K562 (cell line): ENCODE results near the gene FAM124A.

Experiments used
- ASH1L ChIP-seq: fragments of 450-650 bp; IDR thresholded peaks from 2 replicates; pipeline ENCODE4 v1.6.1; 2018; ENCODE audit warnings: borderline replicate concordance, mild to moderate bottlenecking, low read depth; ENCODE audit not compliant: partially characterized antibody
- CBX5 ChIP-seq: IDR thresholded peaks from 2 replicates; pipeline ENCODE4 v1.6.1; 2014; ENCODE audit warnings: low read depth, borderline replicate concordance
- CHD2 ChIP-seq: IDR thresholded peaks from 2 replicates; pipeline ENCODE4 v1.6.1; 2011; ENCODE audit warnings: low read depth, low read length
- COPS2 ChIP-seq: fragments of 450-650 bp; conservative IDR thresholded peaks from 2 replicates; pipeline ENCODE4 v1.6.1; 2016; ENCODE audit warnings: mild to moderate bottlenecking, moderate library complexity
- FUS ChIP-seq: fragments of 200-400 bp; formaldehyde crosslinking; optimal IDR thresholded peaks from 2 replicates; pipeline ENCODE3; 2017; ENCODE audit warnings: low read depth, low read length
- MAFK ChIP-seq: IDR thresholded peaks from 2 replicates; pipeline ENCODE4 v1.6.1; 2011; ENCODE audit warnings: low read length, improper control_type of control experiment
- MBD2 ChIP-seq: sonication (generic); IDR thresholded peaks from 2 replicates; pipeline ENCODE4 v1.6.1; 2016; ENCODE audit warnings: low read depth, borderline replicate concordance
- POLR2A ChIP-seq: fragments of 450-650 bp; conservative IDR thresholded peaks from 2 replicates; pipeline ENCODE4 v1.6.1; 2016
- RBM15 ChIP-seq: fragments of 200-400 bp; formaldehyde crosslinking; IDR thresholded peaks from 2 replicates; pipeline ENCODE4 v1.6.1; 2018; ENCODE audit warnings: mild to moderate bottlenecking, low read length, moderate library complexity; ENCODE audit not compliant: insufficient read depth
- TAF7 ChIP-seq: fragments of 450-650 bp; IDR thresholded peaks from 2 replicates; pipeline ENCODE4 v1.6.1; 2016; ENCODE audit warnings: missing genetic modification characterization, missing compliant biosample characterization
- TFAM ChIP-seq: fragments of 250-450 bp; sonication (Bioruptor Pico); conservative IDR thresholded peaks from 2 replicates; pipeline ENCODE4 v1.5.0; 2021; ENCODE audit warnings: mild to moderate bottlenecking, moderate library complexity
- TF ChIP-seq, protein P1 (sequence below): sonication (generic); formaldehyde crosslinking; IDR thresholded peaks from 2 replicates; pipeline ENCODE4 v1.5.0; 2020; ENCODE audit warnings: missing genetic modification reagents
- TF ChIP-seq, protein P2 (sequence below), 3 experiments: IDR thresholded peaks in 2 of 3; conservative IDR thresholded peaks in 1 of 3; 2 replicates each; pipeline ENCODE4 v1.5.1; 2011 to 2012; ENCODE audit warnings: low read length in 3 of 3, mild to moderate bottlenecking in 3 of 3, control low read depth in 2 of 3, improper control_type of control experiment in 1 of 3, inconsistent platforms in 1 of 3, low read depth in 1 of 3, mixed read lengths in 1 of 3, moderate library complexity in 1 of 3; ENCODE audit not compliant: insufficient read depth in 2 of 3

DNA sequence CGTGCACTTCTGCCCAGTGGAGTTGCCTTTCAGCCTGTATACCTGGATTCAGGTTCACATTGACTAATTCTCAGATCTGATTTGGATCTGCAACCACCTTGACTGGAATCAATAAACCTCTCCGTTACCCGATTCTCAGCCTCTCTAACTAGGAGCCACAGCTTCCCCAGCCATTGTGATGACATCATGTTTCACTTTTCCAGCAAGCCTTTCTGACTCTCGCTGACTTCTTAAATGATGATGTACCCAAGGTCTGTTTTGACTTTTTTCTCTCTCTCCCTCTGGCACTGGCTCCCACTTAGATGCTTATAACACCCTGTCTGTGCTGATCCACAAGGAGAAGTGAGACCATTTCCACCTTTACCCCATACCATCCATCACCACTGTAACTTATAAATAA lies 13.5 kb upstream of the FAM124A start:
- no peak for TF ChIP-seq MAFK
- no peak for TF ChIP-seq CBX5
- TF ChIP-seq POLR2A, result no peak
- TF ChIP-seq, protein P1, sequence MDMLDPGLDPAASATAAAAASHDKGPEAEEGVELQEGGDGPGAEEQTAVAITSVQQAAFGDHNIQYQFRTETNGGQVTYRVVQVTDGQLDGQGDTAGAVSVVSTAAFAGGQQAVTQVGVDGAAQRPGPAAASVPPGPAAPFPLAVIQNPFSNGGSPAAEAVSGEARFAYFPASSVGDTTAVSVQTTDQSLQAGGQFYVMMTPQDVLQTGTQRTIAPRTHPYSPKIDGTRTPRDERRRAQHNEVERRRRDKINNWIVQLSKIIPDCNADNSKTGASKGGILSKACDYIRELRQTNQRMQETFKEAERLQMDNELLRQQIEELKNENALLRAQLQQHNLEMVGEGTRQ (CRISPR knock-in tag), result no peak
- no peak for TF ChIP-seq TFAM (CRISPR knock-in tag)
- TF ChIP-seq COPS2, result no peak
- TF ChIP-seq ASH1L, result no peak
- TF ChIP-seq RBM15, result no peak
- no peak for TF ChIP-seq MBD2
- no peak for TF ChIP-seq FUS
- TF ChIP-seq TAF7, result no peak
- no peak for TF ChIP-seq CHD2
- TF ChIP-seq, protein P2, sequence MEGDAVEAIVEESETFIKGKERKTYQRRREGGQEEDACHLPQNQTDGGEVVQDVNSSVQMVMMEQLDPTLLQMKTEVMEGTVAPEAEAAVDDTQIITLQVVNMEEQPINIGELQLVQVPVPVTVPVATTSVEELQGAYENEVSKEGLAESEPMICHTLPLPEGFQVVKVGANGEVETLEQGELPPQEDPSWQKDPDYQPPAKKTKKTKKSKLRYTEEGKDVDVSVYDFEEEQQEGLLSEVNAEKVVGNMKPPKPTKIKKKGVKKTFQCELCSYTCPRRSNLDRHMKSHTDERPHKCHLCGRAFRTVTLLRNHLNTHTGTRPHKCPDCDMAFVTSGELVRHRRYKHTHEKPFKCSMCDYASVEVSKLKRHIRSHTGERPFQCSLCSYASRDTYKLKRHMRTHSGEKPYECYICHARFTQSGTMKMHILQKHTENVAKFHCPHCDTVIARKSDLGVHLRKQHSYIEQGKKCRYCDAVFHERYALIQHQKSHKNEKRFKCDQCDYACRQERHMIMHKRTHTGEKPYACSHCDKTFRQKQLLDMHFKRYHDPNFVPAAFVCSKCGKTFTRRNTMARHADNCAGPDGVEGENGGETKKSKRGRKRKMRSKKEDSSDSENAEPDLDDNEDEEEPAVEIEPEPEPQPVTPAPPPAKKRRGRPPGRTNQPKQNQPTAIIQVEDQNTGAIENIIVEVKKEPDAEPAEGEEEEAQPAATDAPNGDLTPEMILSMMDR (IDR thresholded peaks at IDR 0.05 in 2 of 3, conservative IDR thresholded peaks at IDR 0.05 in 1 of 3; ENCODE audit: insufficient read depth in 2 of 3, low read depth in 1 of 3, low read length in 3 of 3), result no peak
